ENCODE results near the gene EVA1A. TPM values are rescaled to one million over a fixed set of nuclear protein-coding genes. Genes with fewer than 3 reads are reported as not detected.

Gene EVA1A
- total and polyA plus RNA-seq, 4 donors: 45.7 to 206 (median 100) TPM

DNA sequence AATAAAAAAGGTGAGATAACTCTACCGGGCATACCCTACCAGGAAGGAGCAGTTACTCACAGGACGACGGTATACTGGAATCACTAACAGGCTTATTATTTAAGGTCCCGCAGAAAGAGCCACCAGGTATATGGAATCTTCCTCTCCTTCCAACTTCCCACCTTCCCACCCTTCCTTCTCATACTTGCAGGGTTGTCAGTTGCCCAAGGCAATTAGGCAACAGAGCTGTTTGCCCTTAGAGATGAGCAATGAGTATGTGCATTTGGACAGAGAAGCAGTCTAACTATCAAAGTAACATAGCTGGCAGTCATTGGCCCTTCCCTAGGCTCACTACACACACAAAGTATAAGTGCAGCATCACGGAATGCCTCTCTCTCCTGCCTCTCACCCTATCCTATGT lies 32.1 kb upstream of the EVA1A start (continued):
- TF ChIP-seq, protein P1, sequence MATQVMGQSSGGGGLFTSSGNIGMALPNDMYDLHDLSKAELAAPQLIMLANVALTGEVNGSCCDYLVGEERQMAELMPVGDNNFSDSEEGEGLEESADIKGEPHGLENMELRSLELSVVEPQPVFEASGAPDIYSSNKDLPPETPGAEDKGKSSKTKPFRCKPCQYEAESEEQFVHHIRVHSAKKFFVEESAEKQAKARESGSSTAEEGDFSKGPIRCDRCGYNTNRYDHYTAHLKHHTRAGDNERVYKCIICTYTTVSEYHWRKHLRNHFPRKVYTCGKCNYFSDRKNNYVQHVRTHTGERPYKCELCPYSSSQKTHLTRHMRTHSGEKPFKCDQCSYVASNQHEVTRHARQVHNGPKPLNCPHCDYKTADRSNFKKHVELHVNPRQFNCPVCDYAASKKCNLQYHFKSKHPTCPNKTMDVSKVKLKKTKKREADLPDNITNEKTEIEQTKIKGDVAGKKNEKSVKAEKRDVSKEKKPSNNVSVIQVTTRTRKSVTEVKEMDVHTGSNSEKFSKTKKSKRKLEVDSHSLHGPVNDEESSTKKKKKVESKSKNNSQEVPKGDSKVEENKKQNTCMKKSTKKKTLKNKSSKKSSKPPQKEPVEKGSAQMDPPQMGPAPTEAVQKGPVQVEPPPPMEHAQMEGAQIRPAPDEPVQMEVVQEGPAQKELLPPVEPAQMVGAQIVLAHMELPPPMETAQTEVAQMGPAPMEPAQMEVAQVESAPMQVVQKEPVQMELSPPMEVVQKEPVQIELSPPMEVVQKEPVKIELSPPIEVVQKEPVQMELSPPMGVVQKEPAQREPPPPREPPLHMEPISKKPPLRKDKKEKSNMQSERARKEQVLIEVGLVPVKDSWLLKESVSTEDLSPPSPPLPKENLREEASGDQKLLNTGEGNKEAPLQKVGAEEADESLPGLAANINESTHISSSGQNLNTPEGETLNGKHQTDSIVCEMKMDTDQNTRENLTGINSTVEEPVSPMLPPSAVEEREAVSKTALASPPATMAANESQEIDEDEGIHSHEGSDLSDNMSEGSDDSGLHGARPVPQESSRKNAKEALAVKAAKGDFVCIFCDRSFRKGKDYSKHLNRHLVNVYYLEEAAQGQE (IDR thresholded peaks at IDR 0.05): no peak

DNA sequence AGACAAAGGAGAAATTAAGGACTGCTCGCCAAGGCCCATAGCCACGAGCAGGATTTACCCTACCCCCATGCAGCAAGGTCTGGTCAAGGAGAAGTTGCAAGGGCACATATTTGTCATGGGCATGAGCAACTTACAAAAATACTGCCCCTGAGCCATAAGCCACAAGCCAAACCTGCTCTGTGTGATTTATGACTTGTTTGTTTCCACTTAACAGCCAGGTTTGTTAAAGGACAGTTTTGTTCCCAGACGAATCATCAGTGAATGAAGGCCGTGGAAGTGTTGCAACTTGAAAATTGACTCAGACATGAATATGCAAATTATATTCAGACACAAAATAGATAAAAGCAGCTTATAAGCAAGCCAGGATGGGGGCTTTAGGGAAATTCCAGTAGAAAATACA lies 31.3 kb upstream of the EVA1A start:
- Histone ChIP-seq H3K4me1 (ENCODE audit: control insufficient read depth in 4 of 4, insufficient read depth in 4 of 4, low read length in 3 of 4) (peaks cover 0 to 3% (median 0%) of the 10 kb centered on the region in 4 donors), H3K36me3 (ENCODE audit: control insufficient read depth in 4 of 4, insufficient read depth in 3 of 4, low read depth in 1 of 4, low read length in 3 of 4) (no peaks in the 10 kb centered on the region), H3K9me3 (ENCODE audit: control insufficient read depth in 4 of 4, low read length in 3 of 4) (no peaks in the 10 kb centered on the region), H3K9ac (ENCODE audit: low read depth in 1 of 2, low read length in 2 of 2) (no peak overlapping the region), H3K27ac (ENCODE audit: low read depth in 1 of 2, low read length in 2 of 2) (no peak overlapping the region), H3K4me3 (ENCODE audit: low read depth in 1 of 3, low read length in 3 of 3) (no peak overlapping the region), H3K27me3 (ENCODE audit: control insufficient read depth in 4 of 4, insufficient read depth in 4 of 4, low read length in 3 of 4) (no peaks in the 10 kb centered on the region)
- DNase-seq (ENCODE audit: low spot score): no peak
- TF ChIP-seq, protein P1 (IDR thresholded peaks at IDR 0.05): no peak
- TF ChIP-seq, protein P2, sequence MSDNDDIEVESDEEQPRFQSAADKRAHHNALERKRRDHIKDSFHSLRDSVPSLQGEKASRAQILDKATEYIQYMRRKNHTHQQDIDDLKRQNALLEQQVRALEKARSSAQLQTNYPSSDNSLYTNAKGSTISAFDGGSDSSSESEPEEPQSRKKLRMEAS (IDR thresholded peaks at IDR 0.05): no peak
- TF ChIP-seq, protein P3, sequence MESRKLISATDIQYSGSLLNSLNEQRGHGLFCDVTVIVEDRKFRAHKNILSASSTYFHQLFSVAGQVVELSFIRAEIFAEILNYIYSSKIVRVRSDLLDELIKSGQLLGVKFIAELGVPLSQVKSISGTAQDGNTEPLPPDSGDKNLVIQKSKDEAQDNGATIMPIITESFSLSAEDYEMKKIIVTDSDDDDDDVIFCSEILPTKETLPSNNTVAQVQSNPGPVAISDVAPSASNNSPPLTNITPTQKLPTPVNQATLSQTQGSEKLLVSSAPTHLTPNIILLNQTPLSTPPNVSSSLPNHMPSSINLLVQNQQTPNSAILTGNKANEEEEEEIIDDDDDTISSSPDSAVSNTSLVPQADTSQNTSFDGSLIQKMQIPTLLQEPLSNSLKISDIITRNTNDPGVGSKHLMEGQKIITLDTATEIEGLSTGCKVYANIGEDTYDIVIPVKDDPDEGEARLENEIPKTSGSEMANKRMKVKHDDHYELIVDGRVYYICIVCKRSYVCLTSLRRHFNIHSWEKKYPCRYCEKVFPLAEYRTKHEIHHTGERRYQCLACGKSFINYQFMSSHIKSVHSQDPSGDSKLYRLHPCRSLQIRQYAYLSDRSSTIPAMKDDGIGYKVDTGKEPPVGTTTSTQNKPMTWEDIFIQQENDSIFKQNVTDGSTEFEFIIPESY (IDR thresholded peaks at IDR 0.05): no peak
- TF ChIP-seq HNF4G (IDR thresholded peaks at IDR 0.05) (no peak), RAD21 (IDR thresholded peaks at IDR 0.05) (no peak), FOXA1 (IDR thresholded peaks at IDR 0.05) (no peak), YY1 (IDR thresholded peaks at IDR 0.05) (no peak)
- WGBS: 73% methylated on average over 4 of the region's 4 CpGs

DNA sequence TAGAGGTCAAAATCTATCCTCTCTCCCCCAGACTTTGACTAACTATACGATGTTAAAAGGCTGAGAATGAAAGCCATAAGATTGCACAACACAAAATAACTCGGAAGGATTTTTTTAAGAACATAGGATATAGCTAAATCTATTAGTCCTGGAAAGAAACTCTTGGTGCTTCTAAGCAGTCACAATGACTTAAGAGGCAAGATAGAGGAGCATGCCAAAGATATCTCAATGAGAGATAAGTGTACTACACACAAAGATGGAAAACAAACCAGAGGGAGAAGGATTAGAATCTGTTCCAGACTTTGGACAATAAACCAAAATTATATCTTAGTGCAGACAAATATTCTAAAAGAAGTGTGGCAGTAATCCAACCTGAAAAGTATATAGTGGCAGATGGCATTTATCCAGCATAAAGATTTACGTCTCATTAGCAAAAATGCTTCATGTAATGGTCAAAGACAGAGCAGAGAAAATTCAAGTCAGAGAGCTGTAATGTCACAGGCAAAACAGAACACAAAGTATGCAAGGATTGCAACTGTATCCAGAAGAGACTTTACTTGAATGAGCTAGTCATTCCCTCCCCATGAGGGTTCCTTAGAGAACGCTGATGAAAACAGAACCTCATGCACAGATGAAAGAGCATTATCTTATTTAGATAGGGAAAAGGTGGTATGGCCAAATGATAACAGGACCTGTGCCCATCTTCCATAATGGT lies 28.8 kb upstream of the EVA1A start:
- Histone ChIP-seq H3K27ac (ENCODE audit: low read depth in 1 of 2, low read length in 2 of 2) (no peak overlapping the region), H3K9ac (ENCODE audit: low read depth in 1 of 2, low read length in 2 of 2) (no peak overlapping the region), H3K27me3 (ENCODE audit: control insufficient read depth in 4 of 4, insufficient read depth in 4 of 4, low read length in 3 of 4) (no peaks in the 10 kb centered on the region), H3K4me1 (ENCODE audit: control insufficient read depth in 4 of 4, insufficient read depth in 4 of 4, low read length in 3 of 4) (peaks cover 0 to 3% (median 0%) of the 10 kb centered on the region in 4 donors), H3K36me3 (ENCODE audit: control insufficient read depth in 4 of 4, insufficient read depth in 3 of 4, low read depth in 1 of 4, low read length in 3 of 4) (no peaks in the 10 kb centered on the region), H3K4me3 (ENCODE audit: low read depth in 1 of 3, low read length in 3 of 3) (no peak overlapping the region), H3K9me3 (ENCODE audit: control insufficient read depth in 4 of 4, low read length in 3 of 4) (no peaks in the 10 kb centered on the region)
- 56% methylated on average over 4 of the region's 4 CpGs for whole genome bisulfite sequencing
- no peak for DNase-seq (ENCODE audit: low spot score)
- TF ChIP-seq SP1 (IDR thresholded peaks at IDR 0.05): no peak
- TF ChIP-seq HNF4G (IDR thresholded peaks at IDR 0.05): no peak
- no peak for TF ChIP-seq TAF1 (conservative IDR thresholded peaks at IDR 0.05)
- TF ChIP-seq RAD21 (IDR thresholded peaks at IDR 0.05): no peak
- TF ChIP-seq GABPA (IDR thresholded peaks at IDR 0.05 in 1 of 2, conservative IDR thresholded peaks at IDR 0.05 in 1 of 2): no peak
- TF ChIP-seq FOXA2 (IDR thresholded peaks at IDR 0.05): no peak
- TF ChIP-seq, protein P2 (IDR thresholded peaks at IDR 0.05): no peak
- TF ChIP-seq, protein P4, sequence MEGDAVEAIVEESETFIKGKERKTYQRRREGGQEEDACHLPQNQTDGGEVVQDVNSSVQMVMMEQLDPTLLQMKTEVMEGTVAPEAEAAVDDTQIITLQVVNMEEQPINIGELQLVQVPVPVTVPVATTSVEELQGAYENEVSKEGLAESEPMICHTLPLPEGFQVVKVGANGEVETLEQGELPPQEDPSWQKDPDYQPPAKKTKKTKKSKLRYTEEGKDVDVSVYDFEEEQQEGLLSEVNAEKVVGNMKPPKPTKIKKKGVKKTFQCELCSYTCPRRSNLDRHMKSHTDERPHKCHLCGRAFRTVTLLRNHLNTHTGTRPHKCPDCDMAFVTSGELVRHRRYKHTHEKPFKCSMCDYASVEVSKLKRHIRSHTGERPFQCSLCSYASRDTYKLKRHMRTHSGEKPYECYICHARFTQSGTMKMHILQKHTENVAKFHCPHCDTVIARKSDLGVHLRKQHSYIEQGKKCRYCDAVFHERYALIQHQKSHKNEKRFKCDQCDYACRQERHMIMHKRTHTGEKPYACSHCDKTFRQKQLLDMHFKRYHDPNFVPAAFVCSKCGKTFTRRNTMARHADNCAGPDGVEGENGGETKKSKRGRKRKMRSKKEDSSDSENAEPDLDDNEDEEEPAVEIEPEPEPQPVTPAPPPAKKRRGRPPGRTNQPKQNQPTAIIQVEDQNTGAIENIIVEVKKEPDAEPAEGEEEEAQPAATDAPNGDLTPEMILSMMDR (IDR thresholded peaks at IDR 0.05; ENCODE audit: low read depth, low read length, missing input control): no peak
- TF ChIP-seq, protein P1 (IDR thresholded peaks at IDR 0.05): no peak
- no peak for TF ChIP-seq YY1 (IDR thresholded peaks at IDR 0.05)
